Measurements from ENCODE around the gene ZNF655. TPM values are rescaled to one million over a fixed set of nuclear protein-coding genes. Genes with fewer than 3 reads are reported as not detected.

The ZNF655 gene
- total and polyA plus RNA-seq, 2 of the 8 experiments (the other 6 are each of a cell fraction or from before 2014, with no cell fraction given), result 27.1 to 37.8 TPM

DNA sequence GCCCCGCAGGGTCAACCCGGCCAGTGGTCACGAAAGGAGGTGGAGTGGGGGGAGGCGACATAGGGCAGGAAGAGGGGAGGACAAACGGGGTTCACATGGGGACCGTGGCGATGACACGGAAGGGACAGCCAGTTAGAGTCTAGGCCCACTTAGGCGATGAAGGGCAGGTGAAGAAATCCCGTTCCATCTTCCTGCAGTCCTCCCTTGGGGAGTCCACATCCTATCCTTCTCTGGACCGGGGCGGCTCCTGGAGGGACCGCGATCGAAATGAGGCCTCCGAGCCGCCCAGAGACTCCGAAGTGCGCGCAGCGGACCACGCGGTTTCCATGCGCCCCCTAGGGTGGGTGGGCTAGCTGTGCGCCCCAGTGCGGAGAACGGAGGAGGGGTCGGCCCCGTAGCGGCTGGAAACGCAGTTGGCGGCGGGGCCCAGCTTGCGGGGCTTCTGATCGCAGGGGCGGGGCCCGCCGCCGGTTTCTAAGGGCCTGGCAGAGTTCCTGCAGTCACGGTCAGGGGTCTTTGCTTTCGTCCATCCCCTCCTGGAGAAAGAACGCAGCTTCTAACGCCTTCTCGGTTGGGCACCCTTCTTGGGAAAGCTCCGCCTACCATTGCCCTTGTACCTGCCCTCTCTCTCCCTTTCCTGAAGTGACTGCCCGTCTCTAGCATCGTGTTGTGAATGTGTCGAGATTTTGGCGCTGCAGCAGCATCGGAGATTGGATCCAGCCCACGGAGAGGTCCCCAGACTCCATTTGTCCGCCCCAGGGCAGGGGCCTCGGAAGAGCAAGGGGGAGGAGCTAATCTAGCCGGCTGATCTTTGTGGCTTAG is 21.7 kb downstream of the ZNF655 start (continued):
- TF ChIP-seq PHF8 (conservative IDR thresholded peaks at IDR 0.05; ENCODE audit: low read depth, low read length) (peak; percentile 58), TCF12 (IDR thresholded peaks at IDR 0.05; ENCODE audit: low read depth, low read length) (no peak), JUN (IDR thresholded peaks at IDR 0.05; ENCODE audit: low read depth, low read length) (no peak), EGR1 (IDR thresholded peaks at IDR 0.05; ENCODE audit: borderline replicate concordance, low read depth, low read length) (peak; percentile 31; the same call in 1 of the 2 replicates), BRCA1 (IDR thresholded peaks at IDR 0.05; ENCODE audit: low read depth, low read length) (no peak), SP2 (IDR thresholded peaks at IDR 0.05; ENCODE audit: low read length) (no peak), TAF1 (IDR thresholded peaks at IDR 0.05; ENCODE audit: low read depth, low read length) (peak; percentile 56; the same call in 1 of the 2 replicates), CTBP2 (IDR thresholded peaks at IDR 0.05; ENCODE audit: borderline replicate concordance, insufficient read depth, insufficient read length, low read length) (no peak), YY1 (IDR thresholded peaks at IDR 0.05; ENCODE audit: low read depth, low read length) (no peak), GTF2F1 (IDR thresholded peaks at IDR 0.05; ENCODE audit: borderline replicate concordance, low read depth, low read length) (0 out of 2 replicates have a peak, but pooled peaks have one; percentile 11), JUND (IDR thresholded peaks at IDR 0.05; ENCODE audit: low read length) (no peak), ASH2L (IDR thresholded peaks at IDR 0.05; ENCODE audit: low read length) (peak; percentile 59), CHD2 (IDR thresholded peaks at IDR 0.05; ENCODE audit: low read length) (no peak), POU5F1 (IDR thresholded peaks at IDR 0.05; ENCODE audit: low read depth, low read length) (no peak)
- TF ChIP-seq, protein P1, sequence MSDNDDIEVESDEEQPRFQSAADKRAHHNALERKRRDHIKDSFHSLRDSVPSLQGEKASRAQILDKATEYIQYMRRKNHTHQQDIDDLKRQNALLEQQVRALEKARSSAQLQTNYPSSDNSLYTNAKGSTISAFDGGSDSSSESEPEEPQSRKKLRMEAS (IDR thresholded peaks at IDR 0.05), result peak; percentile 95

Data from H1 (cell line).